Measurements from ENCODE around the gene FBXO33.
"Not testable (repeated sequence)": the region's sequence is repeated elsewhere in the genome, so short reads cannot be mapped to it uniquely, and the experiment has no call there.

The FBXO33 gene

GRCh38 chr14:39360316-39360715 is 71.9 kb downstream of the FBXO33 start:
- peaks cover 97% of the 10 kb centered on the region for H3K36me3 Mint-ChIP-seq (ENCODE audit: low read depth)
- peaks cover 93% of the 10 kb centered on the region for H3K9me3 Mint-ChIP-seq
- H3K4me3 Mint-ChIP-seq = no peak overlapping the region
- no peak for TF ChIP-seq CTCF (IDR thresholded peaks at IDR 0.05)
- no peak overlapping the region for H3K27ac Mint-ChIP-seq
- no peak for DNase-seq
- H3K4me1 Mint-ChIP-seq = no peaks in the 10 kb centered on the region
- H3K27me3 Mint-ChIP-seq (ENCODE audit: low read depth, poor library complexity) = no peaks in the 10 kb centered on the region

- not testable (repeated sequence) for H3K27me3 Mint-ChIP-seq (ENCODE audit: low read depth, poor library complexity); H3K4me3 Mint-ChIP-seq; H3K27ac Mint-ChIP-seq; H3K4me1 Mint-ChIP-seq; DNase-seq
- peaks cover 94% of the 10 kb centered on the region for H3K36me3 Mint-ChIP-seq (ENCODE audit: low read depth)
- H3K9me3 Mint-ChIP-seq = peaks cover 88% of the 10 kb centered on the region
These were observed 73.2 kb downstream of the FBXO33 start for GRCh38 chr14:39359069-39359468.

- peaks cover 38% of the 10 kb centered on the region for H3K9me3 Mint-ChIP-seq
- no peak overlapping the region for H3K27ac Mint-ChIP-seq
- no peaks in the 10 kb centered on the region for H3K27me3 Mint-ChIP-seq (ENCODE audit: low read depth, poor library complexity)
- peaks cover 75% of the 10 kb centered on the region for H3K36me3 Mint-ChIP-seq (ENCODE audit: low read depth)
- no peak for DNase-seq
- H3K4me1 Mint-ChIP-seq = no peaks in the 10 kb centered on the region
- no peak for TF ChIP-seq CTCF (IDR thresholded peaks at IDR 0.05)
- H3K4me3 Mint-ChIP-seq = no peak overlapping the region
These were observed 80.5 kb downstream of the FBXO33 start for GRCh38 chr14:39351708-39352107.

- no peaks in the 10 kb centered on the region for H3K27me3 Mint-ChIP-seq (ENCODE audit: low read depth, poor library complexity)
- no peak overlapping the region for H3K27ac Mint-ChIP-seq
- no peaks in the 10 kb centered on the region for H3K4me1 Mint-ChIP-seq
- peaks cover 71% of the 10 kb centered on the region for H3K36me3 Mint-ChIP-seq (ENCODE audit: low read depth)
- H3K4me3 Mint-ChIP-seq = no peak overlapping the region
- H3K9me3 Mint-ChIP-seq = peaks cover 31% of the 10 kb centered on the region
- TF ChIP-seq CTCF (IDR thresholded peaks at IDR 0.05) = no peak
- no peak for DNase-seq
These were observed 81.4 kb downstream of the FBXO33 start for GRCh38 chr14:39350866-39351265.
